Neural crest cell (in vitro differentiated cells): ENCODE measurements around the gene ZNF556. TPM values are rescaled to one million over a fixed set of nuclear protein-coding genes. Genes with fewer than 3 reads are reported as not detected.
A peak's percentile ranks its signal among the peaks of the same experiment; 100 is the strongest.

Source experiments
- DNase-seq: peaks from one replicate; pipeline ENCODE4 v3.0.0; 2021; ENCODE audit warnings: low read depth, mixed read lengths, low spot score
- H3K27ac Mint-ChIP-seq: one replicate; pipeline ENCODE4 v1.8.0; 2021; ENCODE audit warnings: mild to moderate bottlenecking, mixed read lengths; ENCODE audit not compliant: unreplicated experiment
- H3K27me3 Mint-ChIP-seq: 2 replicates; pipeline ENCODE4 v1.8.0; 2021; ENCODE audit warnings: low read depth, mild to moderate bottlenecking, mixed read lengths
- H3K36me3 Mint-ChIP-seq: 2 replicates; pipeline ENCODE4 v1.8.0; 2021; ENCODE audit warnings: low read depth, mild to moderate bottlenecking, mixed read lengths
- H3K4me1 Mint-ChIP-seq: 2 replicates; pipeline ENCODE4 v1.8.0; 2021; ENCODE audit warnings: mixed read lengths
- H3K4me3 Mint-ChIP-seq: one replicate; pipeline ENCODE4 v1.8.0; 2021; ENCODE audit warnings: mild to moderate bottlenecking, mixed read lengths
- H3K9me3 Mint-ChIP-seq: 2 replicates; pipeline ENCODE4 v1.8.0; 2021; ENCODE audit warnings: mixed read lengths
- total RNA-seq: library from RNA; stranded (reverse); gene quantifications from 2 replicates; pipeline ENCODE4 v1.2.1, GENCODE V29; 2021
- TF ChIP-seq, protein P1 (sequence below): fragments of 200-600 bp; sonication (generic); conservative IDR thresholded peaks from 2 replicates; pipeline ENCODE4 v1.5.0; 2021; ENCODE audit warnings: antibody characterized with exemption, mild to moderate bottlenecking

ZNF556 gene
- total RNA-seq, 1 donor from 2014 or later, result 0.05 TPM

DNA sequence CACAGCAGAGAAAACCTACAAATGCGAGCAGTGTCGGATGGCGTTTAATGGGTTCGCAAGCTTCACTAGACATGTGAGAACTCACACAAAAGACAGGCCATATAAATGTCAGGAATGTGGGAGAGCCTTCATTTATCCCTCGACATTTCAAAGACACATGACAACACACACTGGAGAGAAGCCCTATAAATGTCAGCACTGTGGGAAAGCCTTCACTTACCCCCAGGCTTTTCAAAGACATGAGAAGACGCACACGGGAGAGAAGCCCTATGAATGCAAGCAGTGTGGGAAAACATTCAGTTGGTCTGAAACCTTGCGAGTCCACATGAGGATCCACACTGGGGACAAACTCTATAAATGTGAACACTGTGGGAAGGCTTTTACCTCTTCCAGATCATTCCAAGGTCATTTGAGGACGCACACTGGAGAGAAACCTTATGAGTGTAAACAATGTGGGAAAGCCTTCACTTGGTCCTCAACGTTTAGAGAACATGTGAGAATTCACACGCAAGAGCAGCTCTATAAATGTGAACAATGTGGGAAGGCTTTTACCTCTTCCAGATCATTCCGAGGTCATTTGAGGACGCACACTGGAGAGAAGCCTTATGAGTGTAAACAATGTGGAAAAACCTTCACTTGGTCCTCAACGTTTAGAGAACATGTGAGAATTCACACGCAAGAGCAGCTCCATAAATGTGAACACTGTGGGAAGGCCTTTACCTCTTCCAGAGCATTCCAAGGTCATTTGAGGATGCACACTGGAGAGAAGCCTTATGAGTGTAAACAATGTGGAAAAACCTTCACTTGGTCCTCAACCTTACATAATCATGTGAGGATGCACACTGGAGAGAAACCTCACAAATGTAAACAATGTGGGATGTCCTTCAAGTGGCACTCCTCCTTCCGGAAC is 50.4 kb downstream of the ZNF556 start:
- Mint-ChIP-seq H3K36me3 (peaks cover 61% of the 10 kb centered on the region), H3K4me1 (peaks cover 16% of the 10 kb centered on the region), H3K9me3 (peaks cover 17% of the 10 kb centered on the region), H3K4me3 (no peak overlapping the region), H3K27me3 (no peaks in the 10 kb centered on the region), H3K27ac (no peak overlapping the region)
- no peak for DNase-seq
- TF ChIP-seq, protein P1, sequence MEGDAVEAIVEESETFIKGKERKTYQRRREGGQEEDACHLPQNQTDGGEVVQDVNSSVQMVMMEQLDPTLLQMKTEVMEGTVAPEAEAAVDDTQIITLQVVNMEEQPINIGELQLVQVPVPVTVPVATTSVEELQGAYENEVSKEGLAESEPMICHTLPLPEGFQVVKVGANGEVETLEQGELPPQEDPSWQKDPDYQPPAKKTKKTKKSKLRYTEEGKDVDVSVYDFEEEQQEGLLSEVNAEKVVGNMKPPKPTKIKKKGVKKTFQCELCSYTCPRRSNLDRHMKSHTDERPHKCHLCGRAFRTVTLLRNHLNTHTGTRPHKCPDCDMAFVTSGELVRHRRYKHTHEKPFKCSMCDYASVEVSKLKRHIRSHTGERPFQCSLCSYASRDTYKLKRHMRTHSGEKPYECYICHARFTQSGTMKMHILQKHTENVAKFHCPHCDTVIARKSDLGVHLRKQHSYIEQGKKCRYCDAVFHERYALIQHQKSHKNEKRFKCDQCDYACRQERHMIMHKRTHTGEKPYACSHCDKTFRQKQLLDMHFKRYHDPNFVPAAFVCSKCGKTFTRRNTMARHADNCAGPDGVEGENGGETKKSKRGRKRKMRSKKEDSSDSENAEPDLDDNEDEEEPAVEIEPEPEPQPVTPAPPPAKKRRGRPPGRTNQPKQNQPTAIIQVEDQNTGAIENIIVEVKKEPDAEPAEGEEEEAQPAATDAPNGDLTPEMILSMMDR, result no peak

GRCh38 chr19:2922987-2923386 is 55.9 kb downstream of the ZNF556 start:
- TF ChIP-seq, protein P1, result peak; percentile 29
- DNase-seq, result no peak
- H3K4me3 Mint-ChIP-seq, result no peak overlapping the region
- peaks cover 23% of the 10 kb centered on the region for H3K36me3 Mint-ChIP-seq
- H3K4me1 Mint-ChIP-seq, result no peaks in the 10 kb centered on the region
- H3K27ac Mint-ChIP-seq, result no peak overlapping the region
- no peaks in the 10 kb centered on the region for H3K27me3 Mint-ChIP-seq
- H3K9me3 Mint-ChIP-seq, result peaks cover 5% of the 10 kb centered on the region

DNA sequence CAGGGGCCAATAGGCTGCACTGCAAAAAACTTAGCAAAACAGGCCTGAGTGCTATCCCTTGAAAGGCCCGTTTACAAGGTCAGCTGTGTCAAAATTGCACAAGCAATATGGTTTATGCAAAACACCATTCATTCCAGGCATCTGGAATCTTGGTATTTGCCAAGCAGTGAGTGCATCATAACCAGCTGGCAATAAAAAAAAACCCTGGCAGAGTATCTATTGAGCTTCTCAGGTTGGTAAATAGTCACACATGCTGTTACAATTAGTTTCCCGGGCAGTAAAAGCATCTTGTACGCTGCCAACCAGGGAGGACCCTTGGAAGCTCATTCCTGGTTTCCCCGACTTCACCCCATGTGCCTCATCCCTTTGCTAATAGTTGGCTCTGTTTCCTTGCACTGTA is 56.4 kb downstream of the ZNF556 start:
- Mint-ChIP-seq H3K9me3 (peaks cover 3% of the 10 kb centered on the region), H3K4me1 (no peaks in the 10 kb centered on the region), H3K4me3 (no peak overlapping the region), H3K27me3 (no peaks in the 10 kb centered on the region), H3K27ac (no peak overlapping the region), H3K36me3 (peaks cover 21% of the 10 kb centered on the region)
- no peak for DNase-seq
- TF ChIP-seq, protein P1, result no peak

GRCh38 chr19:2926341-2927031 is 59.4 kb downstream of the ZNF556 start:
- DNase-seq, result no peak
- Mint-ChIP-seq H3K4me3 (no peak overlapping the region), H3K9me3 (peaks cover 7% of the 10 kb centered on the region), H3K27me3 (no peaks in the 10 kb centered on the region), H3K4me1 (no peaks in the 10 kb centered on the region), H3K36me3 (peaks cover 18% of the 10 kb centered on the region), H3K27ac (no peak overlapping the region)
- TF ChIP-seq, protein P1, result no peak

DNA sequence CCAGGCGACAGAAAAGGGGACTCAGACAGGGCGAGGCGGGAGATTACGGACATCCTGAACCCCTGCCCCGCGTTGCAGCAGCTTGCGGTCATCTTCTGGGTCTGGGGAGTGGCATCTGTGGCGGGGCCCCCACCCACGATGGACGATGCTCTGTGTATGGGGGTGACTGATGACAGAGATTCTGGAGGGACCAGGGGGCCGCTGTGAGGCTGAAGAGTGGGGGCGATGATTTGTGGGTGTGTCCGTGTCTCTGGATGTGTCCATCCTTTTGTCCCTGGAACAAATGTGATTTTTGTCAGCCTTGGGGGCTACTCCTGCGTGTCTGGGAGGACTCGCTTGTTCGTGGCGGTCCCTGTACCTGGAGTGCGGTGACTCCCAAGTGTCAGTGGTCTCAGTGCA is 59.9 kb downstream of the ZNF556 start:
- no peak for DNase-seq
- H3K4me1 Mint-ChIP-seq, result no peaks in the 10 kb centered on the region
- peaks cover 20% of the 10 kb centered on the region for H3K36me3 Mint-ChIP-seq

More for the DNA sequence above, 59.9 kb downstream of the ZNF556 start:
- Mint-ChIP-seq H3K4me3 (no peak overlapping the region), H3K9me3 (peaks cover 9% of the 10 kb centered on the region), H3K27ac (no peak overlapping the region), H3K27me3 (no peaks in the 10 kb centered on the region)
- TF ChIP-seq, protein P1, result no peak

Other genes starting within 250 kb of the ZNF556 start
- gene GNG7, start 164.6 kb upstream of the ZNF556 start, total RNA-seq, result 13.9 and 15.1 TPM in 2 replicates
- gene DIRAS1, start 146.0 kb upstream of the ZNF556 start, total RNA-seq, result 19.9 and 24.4 TPM in 2 replicates
- 43.0 and 43.1 TPM in 2 replicates for gene SLC39A3, start 127.3 kb upstream of the ZNF556 start, total RNA-seq
- gene SGTA, start 84.1 kb upstream of the ZNF556 start, total RNA-seq, result 89.9 and 95.1 TPM in 2 replicates
- 171 and 173 TPM in 2 replicates for gene THOP1, start 81.8 kb upstream of the ZNF556 start, total RNA-seq
- 8.6 and 9.0 TPM in 2 replicates for gene ZNF554, start 47.5 kb upstream of the ZNF556 start, total RNA-seq
- 10.5 and 11.4 TPM in 2 replicates for gene ZNF555, start 25.9 kb upstream of the ZNF556 start, total RNA-seq
- gene ZNF57, start 33.6 kb downstream of the ZNF556 start, total RNA-seq, result 4.2 and 4.7 TPM in 2 replicates
- gene ZNF77, start 77.6 kb downstream of the ZNF556 start, total RNA-seq, result 7.8 and 7.9 TPM in 2 replicates
- gene TLE6, start 110.2 kb downstream of the ZNF556 start, total RNA-seq, result 0.44 TPM in 1 of 2 replicates, not detected in the other
- 0.73 and 1.4 TPM in 2 replicates for gene TLE2, start 161.9 kb downstream of the ZNF556 start, total RNA-seq
- gene TLE5, start 195.2 kb downstream of the ZNF556 start, total RNA-seq, result 244 and 247 TPM in 2 replicates
- gene GNA11, start 227.0 kb downstream of the ZNF556 start, total RNA-seq, result 40.6 and 42.5 TPM in 2 replicates